HS-27A (cell line): Measurements from ENCODE around the gene SLC5A1.
A peak's percentile ranks its signal among the peaks of the same experiment; 100 is the strongest.

ENCODE experiments used
- DNase-seq: peaks from one replicate; pipeline ENCODE4 v3.0.0-alpha.2; 2012; ENCODE audit warnings: low read depth, missing footprints

The SLC5A1 gene

DNA sequence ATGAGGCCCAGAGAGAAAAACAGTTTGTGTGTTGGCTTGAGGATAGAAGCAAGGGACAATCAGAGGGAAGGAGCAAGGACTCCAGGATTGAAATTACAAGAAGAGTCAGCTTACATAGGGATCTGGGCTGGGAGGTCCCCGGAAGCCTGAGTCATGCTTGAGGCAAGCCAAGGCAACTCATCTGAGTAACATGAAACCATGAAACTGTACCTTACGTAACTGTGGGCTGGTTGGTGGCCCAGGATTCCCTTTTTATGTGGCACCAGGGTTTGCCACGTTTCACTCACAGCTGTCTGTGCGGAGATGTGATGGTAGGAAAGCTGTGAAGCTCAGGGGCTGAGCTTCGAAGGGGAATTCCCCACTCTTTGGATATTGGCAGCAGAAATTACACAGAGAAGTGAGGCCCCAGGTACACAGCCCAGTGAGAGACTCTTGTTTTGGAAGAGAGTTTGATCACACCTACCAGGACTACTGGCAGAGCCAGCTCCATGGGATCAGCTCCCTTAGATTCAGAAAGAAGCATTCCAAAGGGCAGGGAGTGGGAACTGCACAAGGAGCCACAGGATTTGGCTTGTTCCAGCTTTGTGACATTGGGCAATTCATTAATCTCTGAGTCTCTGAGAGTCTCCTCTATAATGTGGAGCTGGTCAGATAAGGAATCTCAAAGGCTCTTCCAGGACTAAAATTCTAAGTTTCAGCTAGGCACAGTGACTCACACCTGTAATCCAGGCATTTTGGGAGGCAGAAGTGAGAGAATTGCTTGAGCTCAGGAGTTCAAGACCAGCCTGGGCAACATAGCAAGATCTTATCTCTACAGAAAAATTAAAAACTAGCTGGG is 7.8 kb downstream of the SLC5A1 start:
- DNase-seq, result peak; percentile 38

DNA sequence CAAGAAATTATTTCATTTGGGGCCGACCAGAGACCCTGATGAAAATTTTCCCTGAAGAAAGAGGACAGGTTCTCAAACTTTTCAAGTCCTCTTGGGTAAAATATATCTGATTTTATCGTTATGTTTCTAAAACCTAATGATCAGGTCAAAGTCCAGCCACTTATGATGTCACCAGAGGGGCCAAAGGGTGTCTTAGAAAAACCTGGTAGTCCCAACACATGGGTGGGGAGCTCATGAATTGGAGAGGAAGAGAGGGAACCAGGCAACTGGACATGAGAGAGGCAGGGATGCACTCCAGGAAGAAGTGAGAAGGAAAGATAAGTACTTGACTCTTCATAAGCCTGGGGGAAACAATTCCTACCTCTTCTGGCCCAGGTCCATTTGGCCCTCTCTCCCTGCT is 9.2 kb downstream of the SLC5A1 start:
- DNase-seq, result no peak

DNA sequence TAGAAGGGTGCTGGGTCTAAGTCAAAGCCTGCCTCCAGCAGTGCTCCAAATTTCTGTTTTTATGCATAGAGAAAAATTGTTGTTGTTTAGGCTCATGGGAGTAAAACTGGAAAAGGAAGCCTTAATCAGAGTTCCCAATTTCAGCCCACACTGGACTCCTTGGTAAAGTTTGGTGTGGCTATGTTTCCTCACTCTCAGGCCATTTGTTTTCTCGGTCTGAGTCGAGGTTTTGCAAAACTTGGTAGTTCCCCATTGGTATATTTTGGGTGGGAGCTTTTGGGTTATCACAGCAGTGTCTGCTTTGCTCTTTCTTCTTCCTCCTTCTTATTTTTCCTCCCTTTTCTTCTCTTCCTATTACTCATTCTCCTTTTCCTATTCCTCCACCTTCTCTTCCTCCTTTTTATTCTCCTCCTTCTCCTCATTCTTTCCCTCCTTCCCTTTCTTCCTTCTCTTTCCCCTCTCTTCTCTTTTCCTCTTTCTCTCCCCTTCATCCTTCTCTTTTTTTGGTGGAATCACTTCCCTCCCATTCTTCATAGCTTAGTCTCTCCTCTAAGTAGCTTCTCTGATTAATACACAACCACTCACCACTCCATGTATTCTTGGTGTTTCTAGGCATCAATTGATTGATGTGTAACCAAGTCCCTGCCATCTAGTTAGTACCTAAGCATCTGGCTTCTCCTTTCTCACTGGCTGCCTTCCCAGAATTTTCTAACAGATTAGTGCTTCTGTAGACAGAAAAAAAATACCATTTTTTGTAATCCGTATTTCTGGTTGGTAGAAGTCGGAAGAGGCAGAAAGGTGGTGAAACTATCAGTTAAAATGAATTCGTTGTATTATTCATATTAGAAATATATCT is 10.1 kb downstream of the SLC5A1 start:
- no peak for DNase-seq

DNA sequence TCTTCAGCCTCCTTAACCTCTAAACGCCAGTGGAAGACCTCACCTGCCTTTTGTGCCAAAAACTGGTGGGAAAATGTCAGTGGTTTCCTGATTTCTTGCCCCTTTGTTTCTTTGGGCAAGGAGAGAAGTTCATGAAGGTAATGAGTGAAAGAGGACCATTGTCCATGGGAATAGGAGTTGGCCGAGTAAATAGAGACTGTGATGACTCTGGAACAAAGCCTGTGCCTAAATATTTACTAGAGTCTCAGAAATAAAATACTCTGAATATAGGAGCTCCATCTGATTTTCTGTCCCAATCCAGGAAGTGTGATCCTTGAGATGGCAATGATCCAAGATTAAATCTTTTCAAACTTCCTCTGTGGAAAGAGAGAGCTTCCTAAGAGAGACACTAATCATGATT is 12.0 kb downstream of the SLC5A1 start:
- DNase-seq, result no peak

DNA sequence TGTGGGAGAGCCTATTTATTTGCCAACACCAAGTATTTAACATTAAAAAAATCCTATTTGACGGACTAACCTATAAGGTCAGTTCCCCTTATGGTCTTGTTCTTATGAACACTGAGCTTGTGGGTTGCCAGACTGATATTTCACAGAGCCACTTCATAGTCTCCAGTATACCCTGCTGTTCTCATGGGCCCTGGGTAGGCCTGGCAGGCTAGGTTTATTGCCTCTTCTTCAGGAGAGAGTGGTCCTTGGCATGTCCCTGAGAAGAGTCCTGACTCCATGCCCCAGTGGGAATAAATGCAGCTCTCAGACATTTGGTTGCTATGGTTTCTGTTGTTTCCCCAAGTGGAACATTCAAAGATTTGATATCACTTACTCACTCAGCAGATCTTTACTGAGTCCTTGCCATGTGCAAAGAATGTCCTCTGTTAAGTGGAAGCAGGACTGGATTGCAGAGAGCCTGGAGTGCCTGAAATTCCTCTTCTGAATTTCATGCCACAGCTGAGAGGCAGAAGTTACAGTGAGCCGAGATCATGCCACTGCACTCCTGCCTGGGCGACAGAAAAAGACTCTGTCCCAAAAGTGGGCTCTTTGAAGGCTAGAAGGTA is 15.7 kb downstream of the SLC5A1 start:
- DNase-seq, result no peak

DNA sequence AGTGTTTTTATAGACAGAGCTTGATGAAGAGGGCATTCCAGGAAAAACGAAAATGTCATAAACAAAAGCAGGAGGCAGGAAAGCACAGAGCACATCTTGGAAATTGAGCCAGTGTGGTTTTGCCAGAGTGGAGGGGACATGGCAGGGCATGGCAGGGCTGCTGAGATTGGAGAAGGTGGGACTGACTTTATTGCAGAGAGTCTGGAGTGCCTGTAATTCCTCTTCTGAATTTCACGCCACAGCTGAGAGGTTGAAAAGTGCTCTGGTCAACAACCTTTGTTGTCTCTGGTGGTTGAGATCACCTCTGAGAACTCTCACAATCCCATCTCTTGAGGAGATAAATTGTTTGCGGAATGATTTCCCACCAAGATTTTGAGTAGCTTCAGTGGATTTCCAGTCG is 16.4 kb downstream of the SLC5A1 start:
- no peak for DNase-seq

DNA sequence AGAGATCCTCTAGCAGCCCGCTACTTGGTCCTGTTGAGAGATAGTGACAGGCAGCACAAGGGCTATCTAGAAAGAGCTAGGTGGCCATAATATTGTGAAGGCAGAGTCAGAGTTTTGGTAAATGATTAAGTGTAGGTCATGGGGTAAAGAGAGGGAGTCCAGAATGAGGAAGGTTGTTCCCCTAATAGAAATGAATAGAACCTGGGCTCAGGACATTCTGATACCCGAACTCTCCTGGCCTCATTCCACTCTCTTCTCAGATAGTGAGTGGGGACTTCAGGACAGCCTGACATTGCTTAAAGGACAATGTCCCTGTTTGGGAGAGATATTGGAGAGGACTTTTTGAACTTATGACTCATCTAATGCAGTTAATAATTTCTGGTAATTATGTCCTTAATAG is 20.6 kb downstream of the SLC5A1 start:
- DNase-seq, result no peak

DNA sequence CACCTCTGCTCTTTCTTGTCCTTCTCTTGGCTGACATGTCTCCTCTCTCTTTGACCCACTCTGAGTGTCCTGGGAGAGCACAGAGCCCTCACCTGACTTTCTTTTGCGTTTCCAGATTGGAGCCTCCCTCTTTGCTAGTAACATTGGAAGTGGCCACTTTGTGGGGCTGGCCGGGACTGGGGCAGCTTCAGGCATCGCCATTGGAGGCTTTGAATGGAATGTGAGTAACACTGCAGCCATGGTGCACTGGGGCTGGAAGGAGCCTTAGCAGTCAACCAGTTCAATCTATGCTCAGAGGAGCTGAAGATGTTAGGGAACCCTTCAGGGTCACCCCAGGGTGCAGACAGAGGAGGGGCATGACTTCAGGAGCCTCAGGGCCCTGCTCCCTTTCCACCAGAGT is 23.8 kb downstream of the SLC5A1 start:
- no peak for DNase-seq

DNA sequence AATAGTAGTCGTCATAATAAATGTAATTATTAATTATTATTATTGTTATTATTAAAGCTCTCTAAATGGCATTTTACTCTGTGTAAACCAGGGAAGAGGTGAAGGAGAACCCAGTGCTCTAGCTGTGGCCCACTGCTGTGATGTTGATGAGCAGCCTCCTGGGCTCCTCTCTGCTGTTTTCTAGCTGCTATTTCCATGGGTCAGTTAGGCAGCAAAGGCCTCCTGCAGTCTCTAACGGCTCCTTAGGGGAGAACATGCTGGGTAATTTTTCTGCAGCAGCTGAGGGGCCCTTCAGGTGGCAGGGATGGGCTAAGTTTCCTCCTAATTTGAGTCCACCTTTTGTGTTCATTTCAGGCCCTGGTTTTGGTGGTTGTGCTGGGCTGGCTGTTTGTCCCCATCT is 24.6 kb downstream of the SLC5A1 start:
- DNase-seq, result no peak

DNA sequence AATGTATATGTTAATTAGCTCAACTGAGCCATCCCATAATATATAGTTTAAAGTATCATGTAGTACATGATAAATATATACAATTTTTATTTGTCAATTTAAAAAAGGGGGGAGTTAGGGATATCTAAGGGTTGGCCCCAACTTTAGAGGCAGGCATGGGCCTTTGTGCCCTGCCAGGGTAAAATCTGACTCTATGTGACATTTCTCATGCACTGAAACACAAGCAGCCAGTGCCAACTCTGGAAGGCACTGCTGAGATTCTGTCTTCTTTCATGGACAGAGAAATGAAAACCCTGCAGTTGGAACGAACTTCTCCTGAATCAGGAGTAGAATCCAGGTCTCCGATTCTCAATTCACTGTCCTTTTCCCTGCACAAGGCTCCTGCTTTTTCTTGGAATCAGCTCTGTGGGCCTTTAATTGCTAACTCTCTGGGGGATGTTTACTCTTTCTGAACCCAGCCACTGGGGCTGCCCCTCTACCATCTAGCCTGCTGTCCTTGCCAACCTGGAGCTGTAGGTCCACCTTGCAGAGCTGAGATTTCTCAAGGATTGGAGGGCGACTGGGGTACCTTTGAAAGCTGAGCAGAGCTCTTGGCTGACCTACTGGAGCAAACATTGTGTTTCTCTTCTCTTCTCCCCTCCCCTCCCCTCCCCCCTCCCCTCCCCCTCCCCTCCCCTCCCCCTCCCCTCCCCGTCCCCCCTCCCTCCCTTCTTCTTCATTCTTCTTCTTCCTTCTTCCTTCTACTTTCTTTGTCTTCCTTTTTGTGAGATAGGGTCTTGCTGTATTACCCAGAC is 26.7 kb downstream of the SLC5A1 start:
- no peak for DNase-seq

DNA sequence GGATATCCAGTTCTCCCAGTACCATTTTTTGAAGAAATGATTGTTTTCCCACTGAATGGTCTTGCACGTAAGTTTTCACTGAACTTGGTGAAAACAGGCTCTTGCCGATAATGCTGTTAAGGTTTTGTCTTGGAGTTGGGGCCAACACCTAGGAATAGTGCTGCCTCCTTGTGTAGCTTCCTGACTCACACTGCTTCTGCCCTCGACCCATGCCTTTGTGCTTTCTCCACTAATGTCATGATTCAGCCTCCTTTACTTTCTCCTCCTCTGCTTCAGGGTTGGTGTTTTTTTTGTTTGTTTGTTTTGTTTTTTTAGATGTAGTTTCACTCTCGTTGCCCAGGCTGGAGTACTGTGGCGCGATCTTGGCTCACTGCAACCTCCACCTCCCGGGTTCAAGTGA is 30.2 kb downstream of the SLC5A1 start:
- no peak for DNase-seq

DNA sequence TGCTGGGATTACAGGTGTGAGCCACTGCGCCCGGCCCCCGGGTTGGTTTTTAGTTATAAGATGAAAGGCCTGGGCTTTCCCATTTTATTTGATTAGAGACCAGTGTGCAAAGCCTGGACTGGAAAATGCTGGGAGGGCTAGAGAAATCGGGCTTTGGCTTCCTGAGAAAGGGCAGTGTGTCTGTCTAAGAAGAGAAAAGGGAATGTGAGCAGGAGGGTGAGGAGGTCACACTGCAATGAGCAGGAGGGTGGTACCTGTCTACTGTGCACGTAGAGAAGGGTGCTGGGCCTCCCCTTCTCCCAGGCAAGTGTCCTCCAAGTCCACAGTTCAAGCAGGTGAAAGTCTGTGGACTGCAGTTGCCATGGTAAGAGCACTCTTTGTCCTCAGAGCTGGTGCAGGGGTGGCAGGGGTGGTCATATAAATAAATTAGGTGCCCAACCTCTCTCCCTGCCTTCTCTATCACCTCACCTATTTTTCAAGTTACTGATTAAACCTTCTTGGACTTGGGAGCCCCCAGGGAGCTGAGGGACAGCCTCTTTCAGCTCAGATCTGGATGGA is 30.8 kb downstream of the SLC5A1 start:
- DNase-seq, result no peak

DNA sequence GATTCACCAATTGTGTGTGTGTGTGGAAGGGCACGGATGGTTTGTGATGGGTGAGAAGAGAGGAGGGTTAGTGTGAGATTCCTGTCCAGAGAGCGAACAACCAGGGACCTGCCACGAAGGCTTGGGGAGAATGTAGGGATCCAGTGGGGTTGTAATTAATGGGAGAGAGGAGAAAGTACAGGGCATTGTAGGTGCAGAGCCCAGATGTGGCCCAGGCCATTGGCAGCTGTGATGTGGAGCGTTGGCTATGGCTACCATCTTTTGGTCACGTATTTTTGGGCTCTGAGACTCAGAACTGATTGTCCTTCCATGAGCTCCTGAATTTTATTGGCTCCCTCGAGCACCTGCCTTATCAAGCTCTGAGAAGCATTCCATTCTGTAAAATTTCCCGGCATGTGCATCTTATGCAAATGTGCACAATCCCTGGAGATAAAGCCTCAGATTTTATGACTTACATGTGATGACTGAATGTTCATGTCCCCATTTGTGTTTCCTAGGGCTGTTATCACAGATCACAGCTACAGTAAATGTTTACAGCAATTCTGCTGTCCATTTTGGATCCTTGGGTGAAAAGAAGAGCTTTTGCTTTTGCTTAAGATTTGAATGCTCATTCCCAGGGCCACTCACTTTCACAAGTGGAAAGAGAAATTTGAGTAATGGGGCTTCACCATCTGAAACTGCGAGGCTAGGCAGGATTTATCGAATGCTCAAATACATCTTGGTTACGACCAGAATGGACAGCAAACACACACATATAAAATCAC is 33.1 kb downstream of the SLC5A1 start:
- DNase-seq, result no peak

DNA sequence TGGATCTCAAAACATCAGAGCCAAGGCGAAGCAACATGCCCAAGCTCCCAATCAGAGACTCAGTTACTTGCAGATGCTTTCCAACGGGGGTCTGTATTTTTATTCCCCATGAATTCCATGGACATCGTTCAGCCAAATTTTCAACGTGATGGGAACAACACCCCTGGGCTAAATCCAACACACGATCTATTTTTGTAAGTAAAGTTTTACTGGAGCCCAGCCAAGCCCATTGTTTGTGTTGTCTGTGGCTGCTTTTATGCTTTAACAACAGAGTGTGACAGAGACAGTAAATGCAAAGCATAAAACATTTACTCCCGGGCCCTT is 33.7 kb downstream of the SLC5A1 start:
- no peak for DNase-seq

DNA sequence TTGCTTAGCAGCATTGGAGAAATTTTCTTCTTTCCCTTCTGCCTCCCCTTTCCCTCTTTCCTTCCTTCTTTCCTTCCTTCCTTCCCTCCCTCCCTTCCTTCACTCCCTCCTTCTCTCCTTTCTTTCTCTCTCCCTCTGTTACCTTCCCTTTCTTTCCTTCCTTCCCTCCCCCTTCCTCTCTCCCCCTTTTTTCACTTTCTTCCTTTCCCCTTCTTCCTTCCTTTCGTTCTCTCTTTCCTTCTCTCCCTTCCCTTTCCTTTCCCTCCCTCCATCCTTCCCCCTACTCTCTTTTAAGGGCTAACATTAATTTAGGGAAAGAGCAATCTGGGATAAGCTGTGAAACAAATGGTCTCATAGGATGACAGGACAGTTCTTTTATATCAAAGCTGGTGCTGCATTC is 34.1 kb downstream of the SLC5A1 start:
- no peak for DNase-seq

DNA sequence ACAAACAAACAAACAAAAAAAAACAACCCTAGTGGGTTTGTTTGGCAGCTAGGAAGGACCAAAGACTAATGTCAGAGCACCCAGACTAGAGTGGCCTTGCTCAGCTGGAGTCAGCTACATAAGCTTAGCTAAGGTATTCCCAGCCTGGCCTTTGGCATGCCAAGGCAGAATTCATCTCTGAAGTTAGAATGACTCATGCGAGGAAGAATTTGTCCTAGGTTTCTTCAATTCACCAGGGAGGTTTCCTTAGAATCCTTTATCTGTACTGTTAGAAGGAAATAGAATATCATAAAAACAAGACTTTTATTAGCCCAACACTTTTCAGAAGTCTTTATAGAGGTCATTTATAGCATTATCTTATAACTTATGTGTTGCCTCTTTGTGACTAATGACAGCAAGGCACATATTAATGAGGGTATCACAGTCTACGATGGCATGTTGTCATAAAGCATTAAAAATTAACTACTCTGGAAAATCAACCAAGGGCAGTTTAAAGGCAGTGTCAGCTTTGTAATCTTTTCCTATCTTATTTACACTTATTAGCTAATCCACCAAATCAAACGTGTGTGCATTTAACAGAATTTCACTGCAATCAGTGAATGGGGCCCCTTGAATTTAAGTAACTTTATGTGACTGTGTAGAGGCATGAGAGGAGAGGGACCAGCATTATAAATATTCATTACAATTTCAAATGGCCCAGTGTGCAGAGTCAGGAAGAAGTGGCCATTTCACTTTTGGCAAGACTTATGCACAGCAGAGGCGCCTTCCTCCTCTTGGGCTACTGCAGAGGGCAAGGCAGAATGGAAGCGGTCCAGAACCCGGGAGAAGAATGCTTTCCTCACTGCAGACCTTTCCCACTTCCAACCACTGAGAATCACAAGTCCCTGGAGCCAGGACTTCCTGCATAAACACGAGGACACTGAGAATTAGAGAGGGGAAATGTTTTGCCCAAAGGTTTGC is 36.3 kb downstream of the SLC5A1 start:
- peak; percentile 42 for DNase-seq

DNA sequence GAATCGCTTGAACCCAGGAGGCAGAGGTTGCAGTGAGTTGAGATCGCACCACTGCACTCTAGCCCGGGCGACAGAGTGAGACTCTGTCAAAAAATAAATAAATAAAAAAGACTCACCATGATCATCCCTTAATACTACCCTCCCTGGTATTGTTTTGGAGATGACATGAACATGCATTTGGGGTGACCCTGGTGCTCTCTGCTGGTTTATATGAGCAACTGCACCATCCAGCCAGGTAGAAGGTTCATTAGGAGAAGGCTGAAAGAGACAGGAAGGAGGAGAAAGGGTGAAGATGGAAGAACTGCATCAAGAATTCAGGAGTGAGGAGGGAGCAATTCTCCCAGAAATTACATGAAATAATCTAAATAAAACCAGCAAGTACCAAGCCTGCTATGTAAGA is 37.8 kb downstream of the SLC5A1 start:
- peak; percentile 9 for DNase-seq

DNA sequence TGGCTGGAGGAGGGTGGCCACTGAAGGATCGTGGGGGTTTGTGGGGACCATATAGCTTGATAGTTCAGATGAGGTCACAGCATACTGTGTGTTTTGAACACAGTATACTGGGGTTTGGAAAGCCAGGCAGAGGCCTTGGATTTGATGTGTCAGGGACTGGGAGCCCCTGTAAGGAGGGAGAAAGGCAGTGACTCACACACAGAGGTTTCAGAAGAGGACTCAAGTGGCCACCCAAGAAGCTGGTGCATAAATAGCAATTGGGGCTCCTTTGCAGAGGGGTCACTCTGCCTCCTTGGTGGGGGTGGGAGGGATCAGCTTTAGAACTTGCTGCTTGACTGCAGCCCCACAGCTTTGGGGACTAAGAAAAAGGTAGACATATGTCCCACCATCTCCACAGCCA is 39.3 kb downstream of the SLC5A1 start:
- no peak for DNase-seq

DNA sequence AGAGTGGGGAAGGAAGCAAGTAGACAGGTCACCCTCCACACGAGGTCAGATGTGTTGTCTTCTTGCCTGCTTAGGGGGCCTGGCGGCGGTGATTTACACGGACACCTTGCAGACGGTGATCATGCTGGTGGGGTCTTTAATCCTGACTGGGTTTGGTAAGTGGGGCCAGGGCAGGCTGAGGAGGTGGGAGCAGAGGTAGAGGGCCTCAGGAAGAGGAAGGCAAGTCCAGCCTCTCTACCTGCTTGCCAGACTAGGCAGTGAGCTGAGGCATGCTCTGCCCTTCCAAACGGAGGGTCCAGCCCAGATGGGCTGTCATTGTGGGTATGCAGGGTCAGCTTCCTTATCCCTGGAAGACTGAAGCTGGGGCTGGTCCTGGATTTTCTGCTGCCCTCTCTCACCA is 39.9 kb downstream of the SLC5A1 start:
- no peak for DNase-seq

DNA sequence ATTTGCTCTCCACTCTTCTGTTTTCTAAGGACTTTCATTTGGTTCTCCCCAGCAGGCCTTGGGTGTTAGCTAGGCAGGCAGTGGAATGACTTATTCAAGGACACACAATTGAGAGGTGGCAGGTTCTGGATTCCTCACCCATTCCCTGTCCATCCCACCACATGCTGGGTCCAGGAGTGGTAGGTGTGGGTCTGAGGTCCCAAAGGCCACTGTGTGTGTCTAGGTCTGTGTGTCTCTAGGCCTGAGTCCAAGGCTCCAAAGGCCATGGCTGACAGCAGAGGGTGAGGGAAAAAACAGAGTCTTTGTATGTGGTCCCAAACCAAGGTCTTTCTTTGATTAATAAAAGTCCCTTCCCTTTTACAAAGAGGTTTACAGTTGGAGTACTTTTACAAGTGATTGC is 40.8 kb downstream of the SLC5A1 start:
- no peak for DNase-seq
